NCI-H187 (cell line): ENCODE measurements around the gene B3GNT5.
"Not testable (repeated sequence)": the region's sequence is repeated elsewhere in the genome, so short reads cannot be mapped to it uniquely, and the experiment has no call there.

Source experiments
- DNase-seq, 2 experiments: peaks; one replicate each; lab custom pipeline; 2025; lab: John Stamatoyannopoulos, UW

Gene B3GNT5

GRCh38 chr3:183252973-183253527 is at the start of gene B3GNT5:
Gene B3GNT5 (plus strand): TSS chr3:183253253. CDS start chr3:183269799, 16,546 bp downstream.
- DNase-seq: peak; percentile 22 to 59

- no peak for DNase-seq
Measured at GRCh38 chr3:183203670-183204069, 49.4 kb upstream of the B3GNT5 start.

- DNase-seq: no peak
Measured at GRCh38 chr3:183208260-183208659, 44.8 kb upstream of the B3GNT5 start.

GRCh38 chr3:183208800-183209199 is 44.3 kb upstream of the B3GNT5 start:
- DNase-seq: no peak

- no peak for DNase-seq
Measured at GRCh38 chr3:183210341-183210740, 42.7 kb upstream of the B3GNT5 start.

- no peak for DNase-seq
Measured at GRCh38 chr3:183210862-183211341, 42.2 kb upstream of the B3GNT5 start.

- DNase-seq: no peak
Measured at GRCh38 chr3:183211352-183211751, 41.7 kb upstream of the B3GNT5 start.

- DNase-seq: no peak
Measured at GRCh38 chr3:183212096-183212495, 41.0 kb upstream of the B3GNT5 start.

- DNase-seq: no peak
Measured at GRCh38 chr3:183212565-183212964, 40.5 kb upstream of the B3GNT5 start.

GRCh38 chr3:183213415-183214276 is 39.4 kb upstream of the B3GNT5 start:
- no peak for DNase-seq

GRCh38 chr3:183214277-183214612 is 38.8 kb upstream of the B3GNT5 start:
- DNase-seq: no peak

GRCh38 chr3:183215591-183216202 is 37.4 kb upstream of the B3GNT5 start:
- no peak for DNase-seq

GRCh38 chr3:183217548-183218332 is 35.3 kb upstream of the B3GNT5 start:
- DNase-seq: no peak

GRCh38 chr3:183218826-183219225 is 34.2 kb upstream of the B3GNT5 start:
- no peak for DNase-seq

- no peak for DNase-seq
Measured at GRCh38 chr3:183220828-183221227, 32.2 kb upstream of the B3GNT5 start.

GRCh38 chr3:183222631-183223235 is 30.3 kb upstream of the B3GNT5 start:
- no peak for DNase-seq

- DNase-seq: no peak
Measured at GRCh38 chr3:183224180-183224970, 28.7 kb upstream of the B3GNT5 start.

- no peak for DNase-seq
Measured at GRCh38 chr3:183226333-183226890, 26.6 kb upstream of the B3GNT5 start.

- DNase-seq: no peak
Measured at GRCh38 chr3:183227586-183227985, 25.5 kb upstream of the B3GNT5 start.

- DNase-seq: no peak
Measured at GRCh38 chr3:183229178-183229577, 23.9 kb upstream of the B3GNT5 start.

GRCh38 chr3:183230251-183230650 is 22.8 kb upstream of the B3GNT5 start:
- DNase-seq: not testable (repeated sequence)
